Activated CD8-positive, alpha-beta T cell treated with anti-CD3 and anti-CD28 coated beads, Interleukin-2, amount 10 ng/mL, durations not matched to agents 7 days and 5 days (primary cell): Measurements from ENCODE around the gene FOXK1. TPM values are rescaled to one million over a fixed set of nuclear protein-coding genes. Genes with fewer than 3 reads are reported as not detected.

ENCODE experiments used
- ATAC-seq: fragments of 150-1000 bp; cut with Tn5 transposase; one replicate; pipeline ENCODE4 v1.10.0; 2021; ENCODE audit warnings: moderate library complexity
- CTCF ChIA-PET: fragments of 350-600 bp; sonication (Branson Sonifier 250); formaldehyde crosslinking; loops from one replicate; lab custom pipeline; 2021; ENCODE audit warnings: antibody characterized with exemption; lab: Charles Lee
- POLR2A ChIA-PET: fragments of 350-600 bp; sonication (Branson Sonifier 250); formaldehyde crosslinking; loops from one replicate; lab custom pipeline; 2021; ENCODE audit warnings: antibody characterized with exemption; lab: Charles Lee
- DNase-seq: peaks from one replicate; pipeline ENCODE4 v3.0.0-alpha.2; 2020
- H3K27ac Mint-ChIP-seq: one replicate; pipeline ENCODE4 v1.8.0; 2021; ENCODE audit warnings: mild to moderate bottlenecking, mixed read lengths
- H3K27me3 Mint-ChIP-seq: one replicate; pipeline ENCODE4 v1.8.0; 2021; ENCODE audit warnings: low read depth, mixed read lengths
- H3K36me3 Mint-ChIP-seq: one replicate; pipeline ENCODE4 v1.8.0; 2021; ENCODE audit warnings: low read depth, mixed read lengths
- H3K4me1 Mint-ChIP-seq: one replicate; pipeline ENCODE4 v1.8.0; 2021; ENCODE audit warnings: low read depth, mixed read lengths
- H3K4me3 Mint-ChIP-seq: one replicate; pipeline ENCODE4 v1.8.0; 2021; ENCODE audit warnings: mild to moderate bottlenecking, mixed read lengths
- H3K9me3 Mint-ChIP-seq: one replicate; pipeline ENCODE4 v1.8.0; 2022; ENCODE audit warnings: mixed read lengths; ENCODE audit not compliant: insufficient read depth
- total RNA-seq, 2 experiments: library from RNA; stranded (reverse); gene quantifications; one replicate each; pipeline ENCODE4 v1.2.3, GENCODE V29; 2021

Gene FOXK1
- total RNA-seq, 2 experiments from 2014 or later, result 26.8 to 28.5 TPM

DNA sequence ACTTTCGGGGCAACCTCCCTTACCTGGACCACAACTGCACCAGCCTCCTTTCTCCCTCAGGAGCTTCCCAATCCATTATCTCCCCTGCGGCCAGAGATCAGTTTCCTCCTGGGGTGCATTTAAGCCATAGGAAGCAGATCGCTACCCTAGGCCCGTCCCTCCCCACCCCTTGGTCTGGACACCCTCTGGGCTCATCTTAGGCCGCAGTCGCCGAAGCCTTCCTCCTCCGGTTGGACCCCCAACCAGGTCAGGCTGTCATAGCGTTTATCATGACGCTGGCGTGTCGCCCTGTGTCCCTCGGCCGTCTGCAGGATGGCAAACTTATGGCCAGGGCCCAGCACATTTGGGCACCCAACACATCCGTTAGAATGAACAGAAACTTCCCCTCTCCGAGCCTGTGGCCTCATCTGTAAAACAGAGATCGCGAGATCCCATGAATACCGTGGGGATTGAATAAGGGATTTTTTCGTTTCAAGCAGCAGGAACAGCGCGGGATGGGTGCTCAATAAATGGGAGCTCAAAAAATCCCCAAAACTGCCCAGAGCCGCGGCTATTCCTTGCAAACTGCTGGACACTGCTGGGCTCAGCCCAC is 92.7 kb downstream of the FOXK1 start:
- Mint-ChIP-seq H3K4me3 (peak overlapping the region; percentile 99), H3K27ac (peak overlapping the region; percentile 99), H3K27me3 (no peaks in the 10 kb centered on the region), H3K36me3 (peaks cover 17% of the 10 kb centered on the region), H3K9me3 (no peaks in the 10 kb centered on the region), H3K4me1 (peaks cover 37% of the 10 kb centered on the region)
- CTCF ChIA-PET, result interaction anchor here (0.7 to 2.5 kb wide), 7 partner anchors 17 to 199 kb away, joined by 3 to 10 read pairs (median 4); no protein-coding TSS in a partner anchor
- POLR2A ChIA-PET, result interaction anchor here (0.6 to 3.2 kb wide), 23 partner anchors 15 to 1993 kb away, joined by 3 to 33 read pairs (median 5); partner anchors contain the start of gene FOXK1
- ATAC-seq, result peak; percentile 28
- no peak for DNase-seq

DNA sequence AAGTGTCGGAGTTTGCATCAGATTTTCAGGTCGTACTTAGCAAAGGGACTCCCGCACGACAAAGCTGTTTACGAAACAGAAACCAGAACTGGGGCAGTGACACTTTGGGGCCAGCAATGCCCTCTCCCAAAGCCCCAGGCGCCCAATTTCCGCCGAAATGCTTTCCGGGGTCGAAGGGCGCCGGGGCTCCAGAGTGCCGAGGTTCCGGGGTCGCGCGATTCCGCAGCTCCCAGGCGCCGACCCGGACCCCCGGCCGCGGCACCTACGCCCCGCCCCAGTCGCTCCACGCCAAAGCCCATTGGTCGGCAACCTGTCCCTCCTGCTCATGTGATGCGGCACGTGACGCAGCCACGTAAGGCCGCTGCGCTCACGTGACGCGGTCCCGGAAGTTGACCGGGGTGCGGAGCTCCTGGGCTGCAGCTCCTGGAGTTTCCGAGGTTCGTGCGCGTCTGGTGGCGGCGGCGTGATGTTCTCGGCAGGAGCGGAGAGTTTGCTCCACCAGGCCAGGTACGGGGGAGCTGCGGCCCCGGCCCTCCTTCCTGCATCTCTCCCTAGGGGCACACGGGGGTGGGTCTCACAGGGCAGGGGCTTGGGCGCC is 93.3 kb downstream of the FOXK1 start, which contains the start of gene AP5Z1:
Gene AP5Z1, plus strand, starts transcription at position 374 of the 598 bp plus-strand sequence. Its CDS starts 93 bp downstream, at position 467.
- peak within 1 kb of the TSS; percentile 99 for H3K4me3 Mint-ChIP-seq
- POLR2A ChIA-PET, result interaction anchor here (0.6 to 3.2 kb wide), 25 partner anchors 10 to 1994 kb away, joined by 3 to 33 read pairs (median 5); partner anchors contain the start of gene FOXK1
- H3K27ac Mint-ChIP-seq, result peak within 1 kb of the TSS; percentile 99
- peak; percentile 93 for ATAC-seq
- H3K36me3 Mint-ChIP-seq, result peaks cover 17% of the 10 kb centered on the region
- H3K27me3 Mint-ChIP-seq, result no peaks in the 10 kb centered on the region
- H3K4me1 Mint-ChIP-seq, result peaks cover 37% of the 10 kb centered on the region
- CTCF ChIA-PET, result interaction anchor here (0.7 to 2.5 kb wide), 8 partner anchors 17 to 198 kb away, joined by 3 to 10 read pairs (median 4); no protein-coding TSS in a partner anchor
- no peaks in the 10 kb centered on the region for H3K9me3 Mint-ChIP-seq
- peak; percentile 97 for DNase-seq

DNA sequence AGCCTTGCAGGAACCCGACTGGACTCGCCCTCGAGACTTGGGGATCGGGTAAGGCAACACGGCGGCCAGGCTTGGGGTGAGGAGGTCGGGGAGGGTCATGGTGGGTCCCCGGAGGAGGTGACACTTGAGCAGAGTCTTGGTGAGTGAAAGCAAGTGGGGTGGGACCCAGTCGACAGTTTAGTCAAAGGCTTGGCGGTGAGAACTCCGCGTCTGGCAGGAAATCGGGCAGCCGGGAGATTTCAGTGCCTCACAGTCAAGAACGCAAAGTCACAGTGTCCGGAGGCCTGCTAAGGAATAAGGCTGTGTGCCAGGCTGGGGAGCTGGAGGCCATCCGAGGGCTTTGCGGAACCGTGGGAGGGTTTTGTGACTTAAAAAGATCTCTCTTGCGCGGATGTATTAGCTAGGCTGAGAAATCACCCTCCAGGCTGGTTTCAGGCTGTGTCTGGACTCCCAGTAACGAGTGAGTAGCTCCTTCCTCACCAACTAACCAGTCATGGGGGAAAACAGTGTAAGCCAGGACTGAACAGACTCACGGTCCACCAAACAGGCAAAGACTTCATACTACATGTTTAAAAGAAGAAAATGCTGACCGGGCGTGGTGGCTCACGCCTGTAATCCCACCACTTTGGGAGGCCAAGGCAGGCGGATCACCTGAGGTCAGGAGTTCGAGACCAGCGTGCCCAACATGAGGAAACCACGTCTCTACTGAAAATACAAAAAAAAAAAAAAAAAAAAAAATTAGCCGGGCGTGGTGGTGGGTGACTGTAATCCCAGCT is 93.9 kb downstream of the FOXK1 start:
- Mint-ChIP-seq H3K4me3 (peak overlapping the region; percentile 99), H3K27me3 (no peaks in the 10 kb centered on the region), H3K27ac (peak overlapping the region; percentile 99), H3K4me1 (peaks cover 37% of the 10 kb centered on the region), H3K9me3 (no peaks in the 10 kb centered on the region), H3K36me3 (peaks cover 21% of the 10 kb centered on the region)
- POLR2A ChIA-PET, result interaction anchor here (0.6 to 3.2 kb wide), 17 partner anchors 9 to 1911 kb away, joined by 3 to 33 read pairs (median 6); partner anchors contain the start of gene FOXK1
- CTCF ChIA-PET, result interaction anchor here (0.7 to 2.5 kb wide), 6 partner anchors 16 to 198 kb away, joined by 3 to 10 read pairs (median 5); no protein-coding TSS in a partner anchor
- ATAC-seq (peak; percentile 40), DNase-seq (peak; percentile 70)

DNA sequence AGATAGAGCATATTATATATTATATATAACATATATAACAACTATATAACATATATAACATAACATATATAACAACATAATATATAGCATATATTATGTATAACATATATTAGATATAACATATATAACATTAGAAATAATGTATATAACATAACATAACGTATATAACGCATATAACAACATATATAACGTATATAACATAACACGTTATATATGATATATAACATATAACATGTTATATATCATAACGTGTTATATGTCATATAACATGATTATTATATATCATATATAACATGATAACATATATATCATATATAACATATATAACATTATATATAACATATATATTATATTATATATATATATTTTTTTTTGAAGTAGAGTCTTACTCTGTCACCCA is 97.0 kb downstream of the FOXK1 start:
- no peak for ATAC-seq
- H3K27me3 Mint-ChIP-seq, result no peaks in the 10 kb centered on the region
- H3K27ac Mint-ChIP-seq, result no peak overlapping the region
- peaks cover 29% of the 10 kb centered on the region for H3K4me1 Mint-ChIP-seq
- peaks cover 30% of the 10 kb centered on the region for H3K36me3 Mint-ChIP-seq
- no peak overlapping the region for H3K4me3 Mint-ChIP-seq
- DNase-seq, result no peak
- ChIA-PET POLR2A (no interaction called here), CTCF (interaction anchor here (0.6 kb wide), 1 partner anchor 431 kb away, joined by 3 read pairs; no protein-coding TSS in a partner anchor)
- H3K9me3 Mint-ChIP-seq, result no peaks in the 10 kb centered on the region

DNA sequence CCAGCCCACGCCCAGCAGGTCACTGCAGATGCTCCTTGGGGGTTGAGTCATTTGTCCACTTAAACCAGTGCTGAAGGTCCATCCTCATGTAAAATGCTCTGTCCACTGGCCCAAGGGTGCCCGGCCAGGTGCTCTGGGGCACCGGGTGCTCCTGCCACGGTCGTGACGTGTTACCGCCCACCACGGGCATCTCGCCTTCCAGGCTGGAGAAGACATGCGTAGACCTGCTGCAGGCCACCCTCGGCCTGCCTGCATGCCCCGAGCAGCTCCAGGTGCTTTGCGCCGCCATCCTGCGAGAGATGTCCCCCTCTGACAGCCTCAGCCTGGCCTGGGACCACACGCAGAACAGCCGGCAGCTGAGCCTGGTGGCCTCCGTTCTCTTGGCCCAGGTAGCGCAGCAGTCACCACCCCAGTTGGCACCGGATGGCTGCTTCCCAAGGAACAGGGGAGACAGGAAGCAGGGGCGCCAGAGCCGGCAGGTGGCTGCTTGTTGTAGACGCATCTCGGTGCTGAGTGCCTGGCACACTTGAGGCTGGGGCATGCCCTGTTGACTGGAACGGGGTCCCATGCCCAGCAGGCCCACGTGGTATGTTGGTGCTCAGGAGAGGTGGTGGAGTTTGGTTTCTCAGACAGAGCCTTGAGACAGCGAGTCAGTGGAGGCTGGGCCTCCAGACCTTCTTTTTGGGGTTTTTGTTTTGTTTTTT is 99.4 kb downstream of the FOXK1 start:
- Mint-ChIP-seq H3K4me3 (no peak overlapping the region), H3K27ac (no peak overlapping the region), H3K9me3 (no peaks in the 10 kb centered on the region), H3K36me3 (peaks cover 23% of the 10 kb centered on the region), H3K27me3 (no peaks in the 10 kb centered on the region), H3K4me1 (peaks cover 15% of the 10 kb centered on the region)
- ATAC-seq, result no peak
- ChIA-PET CTCF (no interaction called here), POLR2A (no interaction called here)
- DNase-seq, result no peak

DNA sequence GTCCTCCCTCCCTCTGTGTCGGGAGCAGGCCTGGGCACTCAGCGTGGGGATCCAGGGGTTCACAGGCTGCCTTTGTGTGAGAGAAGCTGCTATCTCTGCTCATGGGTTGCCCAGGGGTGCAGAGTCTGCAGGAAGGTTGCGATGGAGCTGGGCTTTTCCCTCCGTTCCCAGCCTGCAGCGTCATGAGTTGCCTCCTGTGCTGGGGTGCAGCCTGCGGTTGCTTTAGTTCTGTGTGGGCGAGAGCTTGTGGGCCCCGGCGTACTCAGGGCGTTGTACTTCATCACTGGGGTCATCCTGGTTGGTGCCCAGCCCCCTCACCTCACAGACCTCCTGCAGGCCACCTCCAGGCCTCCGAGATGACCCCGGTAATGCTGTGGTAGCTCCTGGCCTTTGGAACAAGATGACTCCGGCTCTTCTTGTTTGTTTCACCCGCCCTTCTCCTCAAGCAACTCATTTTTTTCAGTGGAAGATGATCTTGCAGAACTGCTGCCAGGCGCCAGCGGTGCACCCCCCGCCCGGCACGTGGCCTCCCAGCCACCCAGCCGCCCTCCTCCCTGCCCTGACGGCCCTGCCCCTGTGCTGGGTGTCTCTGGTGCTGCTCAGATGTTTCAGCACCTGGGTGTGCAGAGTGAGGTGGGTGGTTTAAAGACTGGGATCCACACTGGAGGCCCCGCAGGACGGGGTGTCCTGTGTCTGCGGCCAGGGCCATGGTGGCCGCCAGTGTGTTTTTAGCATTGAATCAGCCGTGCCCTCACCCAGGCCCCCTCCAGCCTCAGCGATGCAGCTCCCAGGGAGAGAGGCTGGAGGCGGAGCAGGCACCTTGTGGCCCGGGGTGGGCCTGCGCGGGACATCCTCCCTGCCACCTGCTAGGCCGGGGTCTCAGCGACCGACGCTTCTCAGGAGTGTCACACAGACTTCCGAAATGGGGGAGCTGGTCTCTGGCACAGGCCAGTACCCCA is 100.5 kb downstream of the FOXK1 start:
- H3K4me3 Mint-ChIP-seq, result no peak overlapping the region
- H3K27me3 Mint-ChIP-seq, result no peaks in the 10 kb centered on the region
- CTCF ChIA-PET, result no interaction called here
- no peak overlapping the region for H3K27ac Mint-ChIP-seq
- DNase-seq, result no peak
- peaks cover 18% of the 10 kb centered on the region for H3K36me3 Mint-ChIP-seq
- POLR2A ChIA-PET, result no interaction called here
- peaks cover 8% of the 10 kb centered on the region for H3K4me1 Mint-ChIP-seq
- no peaks in the 10 kb centered on the region for H3K9me3 Mint-ChIP-seq
- ATAC-seq, result no peak

DNA sequence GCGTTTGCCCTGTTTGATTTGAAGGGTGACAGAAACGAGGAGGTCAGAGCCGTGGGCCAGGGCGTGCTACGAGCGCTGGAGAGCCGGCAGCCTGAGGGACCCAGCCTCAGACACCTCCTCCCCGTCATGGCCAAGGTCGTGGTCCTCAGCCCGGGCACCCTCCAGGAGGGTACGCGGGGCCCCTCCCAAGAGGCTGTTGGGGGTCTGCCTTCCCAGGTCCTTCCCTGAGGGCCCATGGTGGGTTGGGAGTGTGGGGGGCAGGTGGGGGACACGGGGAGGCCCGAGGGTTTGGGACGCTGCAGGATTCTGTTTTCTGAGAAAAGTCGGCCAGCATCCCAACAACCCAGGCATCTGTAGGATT is 101.2 kb downstream of the FOXK1 start:
- DNase-seq (no peak), ATAC-seq (no peak)
- H3K4me3 Mint-ChIP-seq, result no peak overlapping the region
- POLR2A ChIA-PET, result no interaction called here
- H3K27me3 Mint-ChIP-seq, result no peaks in the 10 kb centered on the region
- peaks cover 2% of the 10 kb centered on the region for H3K4me1 Mint-ChIP-seq
- CTCF ChIA-PET, result no interaction called here
- H3K36me3 Mint-ChIP-seq, result peaks cover 15% of the 10 kb centered on the region
- no peaks in the 10 kb centered on the region for H3K9me3 Mint-ChIP-seq
- H3K27ac Mint-ChIP-seq, result no peak overlapping the region

DNA sequence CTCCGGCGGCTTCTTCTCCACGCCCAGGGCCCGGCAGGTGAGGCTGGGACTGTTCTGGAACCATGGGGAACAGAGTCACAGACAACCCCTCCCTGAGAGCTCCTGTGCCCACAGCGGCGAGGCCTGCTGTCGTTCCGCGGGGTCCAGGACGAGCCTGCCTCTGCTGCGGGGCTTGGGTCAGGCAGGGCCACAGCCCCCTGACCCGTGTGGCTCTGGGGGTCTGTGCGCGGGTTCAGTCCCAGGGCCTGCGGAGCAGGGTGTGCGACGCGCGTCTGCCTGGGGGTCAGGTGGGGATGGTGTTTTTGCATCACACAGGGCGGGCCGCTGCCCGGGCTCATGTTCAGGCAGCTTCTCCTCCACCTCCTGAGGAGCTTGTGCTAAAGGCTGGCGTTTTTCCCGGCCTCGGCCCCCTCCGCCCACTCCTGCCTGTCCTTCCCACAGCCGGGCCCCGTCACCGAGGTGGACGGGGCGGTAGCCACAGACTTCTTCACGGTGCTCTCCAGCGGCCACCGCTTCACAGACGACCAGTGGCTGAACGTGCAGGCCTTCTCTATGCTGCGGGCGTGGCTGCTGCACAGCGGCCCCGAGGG is 101.8 kb downstream of the FOXK1 start:
- Mint-ChIP-seq H3K4me3 (no peak overlapping the region), H3K27me3 (no peaks in the 10 kb centered on the region), H3K4me1 (no peaks in the 10 kb centered on the region), H3K9me3 (no peaks in the 10 kb centered on the region), H3K27ac (no peak overlapping the region), H3K36me3 (peaks cover 14% of the 10 kb centered on the region)
- CTCF ChIA-PET, result no interaction called here
- ATAC-seq, result no peak
- DNase-seq, result no peak
- POLR2A ChIA-PET, result no interaction called here

DNA sequence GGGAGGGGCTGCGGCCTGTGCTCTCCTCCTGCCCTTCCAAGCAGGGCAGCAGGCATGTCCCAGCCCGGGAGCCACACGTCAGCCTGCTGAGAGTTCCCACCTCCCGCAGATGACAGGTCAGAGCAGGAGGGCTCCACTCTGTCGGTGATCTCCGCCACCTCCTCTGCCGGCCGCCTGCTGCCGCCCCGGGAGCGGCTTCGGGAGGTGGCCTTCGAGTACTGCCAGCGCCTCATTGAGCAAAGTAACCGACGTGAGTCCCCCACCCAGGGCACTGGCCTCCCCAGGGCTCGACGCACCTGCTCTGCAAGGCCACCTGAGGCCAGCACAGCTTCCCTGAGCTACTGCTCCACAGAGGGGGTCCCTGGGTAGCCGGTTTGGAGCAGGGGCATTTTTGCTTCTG is 102.7 kb downstream of the FOXK1 start:
- no peaks in the 10 kb centered on the region for H3K9me3 Mint-ChIP-seq
- POLR2A ChIA-PET, result interaction anchor here (1.2 kb wide), 1 partner anchor 9 kb away, joined by 5 read pairs; the partner anchor contains the start of gene AP5Z1

DNA sequence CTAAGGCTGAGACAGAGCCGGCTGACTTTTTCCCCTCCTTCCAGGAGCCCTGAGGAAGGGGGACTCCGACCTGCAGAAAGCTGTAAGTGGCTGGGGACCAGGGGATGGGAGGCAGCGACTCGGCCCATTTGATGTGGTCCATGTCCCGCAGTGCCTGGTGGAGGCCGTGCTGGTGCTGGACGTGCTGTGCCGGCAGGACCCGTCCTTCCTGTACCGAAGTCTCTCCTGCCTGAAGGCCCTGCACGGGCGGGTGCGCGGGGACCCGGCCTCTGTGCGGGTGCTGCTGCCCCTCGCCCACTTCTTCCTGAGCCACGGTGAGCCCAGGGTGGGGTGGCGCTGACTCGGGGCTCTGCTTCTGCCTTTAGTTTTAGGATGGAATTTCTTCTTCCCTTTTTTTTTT is 103.3 kb downstream of the FOXK1 start:
- Mint-ChIP-seq H3K27ac (no peak overlapping the region), H3K4me3 (no peak overlapping the region), H3K36me3 (peaks cover 16% of the 10 kb centered on the region), H3K4me1 (no peaks in the 10 kb centered on the region), H3K9me3 (no peaks in the 10 kb centered on the region), H3K27me3 (no peaks in the 10 kb centered on the region)
- POLR2A ChIA-PET, result interaction anchor here (1.2 kb wide), 1 partner anchor 10 kb away, joined by 5 read pairs; the partner anchor contains the start of gene AP5Z1
- CTCF ChIA-PET, result no interaction called here
- no peak for DNase-seq
- no peak for ATAC-seq

More for the DNA sequence above, 102.7 kb downstream of the FOXK1 start:
- Mint-ChIP-seq H3K36me3 (peaks cover 14% of the 10 kb centered on the region), H3K27ac (no peak overlapping the region), H3K27me3 (no peaks in the 10 kb centered on the region), H3K4me3 (no peak overlapping the region), H3K4me1 (no peaks in the 10 kb centered on the region)
- no peak for ATAC-seq
- CTCF ChIA-PET, result interaction anchor here (0.6 kb wide), 1 partner anchor 271 kb away, joined by 3 read pairs; no protein-coding TSS in a partner anchor
- DNase-seq, result no peak
